ENCODE data around the gene CKAP5.

DNA sequence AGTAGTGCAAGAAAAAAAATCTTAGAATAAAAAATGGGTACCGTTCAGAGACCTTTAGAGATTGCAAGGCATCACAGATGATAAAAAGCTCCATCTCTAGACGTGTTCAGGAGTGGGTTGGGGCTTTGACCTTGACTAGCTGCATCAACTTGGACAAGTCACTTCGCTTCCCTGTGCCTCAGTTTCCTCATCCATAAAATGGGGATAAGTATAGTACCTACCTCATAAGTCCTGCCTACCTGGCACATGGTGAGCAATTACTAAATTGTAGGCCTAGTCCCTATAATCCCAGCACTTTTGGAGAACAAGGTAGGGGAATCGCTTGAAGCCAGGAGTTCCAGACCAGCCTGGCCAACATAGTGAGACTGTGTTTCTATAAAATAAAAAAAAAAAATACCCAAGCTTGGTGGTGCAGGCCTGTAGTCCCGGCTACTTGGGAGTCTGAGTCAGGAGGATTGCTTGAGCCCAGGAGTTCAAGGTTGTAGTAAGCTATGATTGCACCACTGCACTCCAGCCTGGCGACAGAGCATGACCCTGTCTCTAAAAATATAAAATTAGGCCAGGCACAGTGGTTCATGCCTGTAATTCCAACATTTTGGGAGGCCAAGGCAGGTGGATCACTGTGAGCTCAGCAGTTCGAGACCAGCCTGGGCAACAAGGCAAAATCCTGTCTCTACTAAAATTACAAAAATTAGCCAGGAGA is 133.1 kb downstream of the CKAP5 start:
- TF ChIP-seq POLR2A (IDR thresholded peaks at IDR 0.05), result no peak
- TF ChIP-seq, protein P1, sequence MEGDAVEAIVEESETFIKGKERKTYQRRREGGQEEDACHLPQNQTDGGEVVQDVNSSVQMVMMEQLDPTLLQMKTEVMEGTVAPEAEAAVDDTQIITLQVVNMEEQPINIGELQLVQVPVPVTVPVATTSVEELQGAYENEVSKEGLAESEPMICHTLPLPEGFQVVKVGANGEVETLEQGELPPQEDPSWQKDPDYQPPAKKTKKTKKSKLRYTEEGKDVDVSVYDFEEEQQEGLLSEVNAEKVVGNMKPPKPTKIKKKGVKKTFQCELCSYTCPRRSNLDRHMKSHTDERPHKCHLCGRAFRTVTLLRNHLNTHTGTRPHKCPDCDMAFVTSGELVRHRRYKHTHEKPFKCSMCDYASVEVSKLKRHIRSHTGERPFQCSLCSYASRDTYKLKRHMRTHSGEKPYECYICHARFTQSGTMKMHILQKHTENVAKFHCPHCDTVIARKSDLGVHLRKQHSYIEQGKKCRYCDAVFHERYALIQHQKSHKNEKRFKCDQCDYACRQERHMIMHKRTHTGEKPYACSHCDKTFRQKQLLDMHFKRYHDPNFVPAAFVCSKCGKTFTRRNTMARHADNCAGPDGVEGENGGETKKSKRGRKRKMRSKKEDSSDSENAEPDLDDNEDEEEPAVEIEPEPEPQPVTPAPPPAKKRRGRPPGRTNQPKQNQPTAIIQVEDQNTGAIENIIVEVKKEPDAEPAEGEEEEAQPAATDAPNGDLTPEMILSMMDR (IDR thresholded peaks at IDR 0.05), result no peak

All from gastroesophageal sphincter (tissue), 3 donors.